ENCODE measurements around the gene SMIM1. TPM values are rescaled to one million over a fixed set of nuclear protein-coding genes. Genes with fewer than 3 reads are reported as not detected.
"Not testable (repeated sequence)": the region's sequence is repeated elsewhere in the genome, so short reads cannot be mapped to it uniquely, and the experiment has no call there.

SMIM1 gene
- not detected for total RNA-seq

DNA sequence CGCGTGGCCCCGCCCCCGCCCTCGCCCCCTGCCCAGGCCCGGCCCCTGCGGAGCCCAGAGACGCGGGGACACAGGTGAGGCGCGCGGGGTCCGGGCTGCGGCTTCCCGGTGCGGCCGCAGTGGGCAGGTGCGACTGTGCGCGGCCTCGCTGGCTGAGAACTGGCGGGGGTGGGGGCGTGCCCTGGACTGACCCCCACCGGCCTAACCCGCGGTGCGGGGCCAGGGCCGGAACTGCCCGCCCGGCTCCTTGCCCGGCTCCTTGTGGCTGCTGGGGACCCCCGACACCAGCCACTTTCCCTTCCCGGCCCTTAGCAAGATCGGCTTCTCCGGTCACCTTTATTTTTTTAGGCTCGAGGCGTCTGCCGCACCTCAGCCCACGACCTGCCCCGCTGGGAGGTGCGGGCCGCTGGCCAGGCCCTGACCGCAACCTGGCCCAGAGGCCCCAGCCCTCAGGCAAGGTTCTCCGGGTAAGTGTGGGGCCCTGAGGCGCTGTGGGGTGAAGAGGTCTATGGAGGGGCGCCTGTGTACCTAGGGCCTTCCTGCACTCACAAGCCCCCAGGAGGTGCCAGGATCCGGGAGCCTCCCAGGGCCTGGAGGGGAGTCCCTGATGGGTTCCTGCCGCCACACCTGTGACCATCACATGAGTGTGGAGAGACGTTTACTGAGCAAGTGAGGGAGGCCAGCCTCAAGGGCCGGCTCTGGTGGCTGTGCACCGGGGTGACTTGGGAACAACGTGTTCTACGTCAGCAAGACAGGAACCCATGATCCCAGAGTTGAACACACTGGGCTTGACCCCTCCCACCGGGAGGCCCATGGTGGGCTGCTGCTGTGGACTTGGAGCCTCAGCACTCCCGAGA is at the start of gene SMIM1:
TSS of gene SMIM1 (plus strand) at position 35 of the 857 bp plus-strand sequence. CDS start 2,625 bp downstream, outside the sequence.
- ATAC-seq = no peak
- no peaks in the 10 kb centered on the region for H3K27me3 Mint-ChIP-seq (ENCODE audit: low read depth)
- H3K4me3 Mint-ChIP-seq = peak within 1 kb of the TSS; percentile 56
- ChIA-PET CTCF (interaction anchor here (1.3 kb wide), 1 partner anchor 29 kb away, joined by 4 read pairs; no protein-coding TSS in a partner anchor), POLR2A (interaction anchor here (1.6 kb wide), 1 partner anchor 23 kb away, joined by 8 read pairs; the partner anchor contains the start of gene LRRC47)
- DNase-seq = no peak
- no peaks in the 10 kb centered on the region for H3K9me3 Mint-ChIP-seq (ENCODE audit: insufficient read depth)
- no peaks in the 10 kb centered on the region for H3K36me3 Mint-ChIP-seq (ENCODE audit: low read depth)
- H3K27ac Mint-ChIP-seq = no peak within 1 kb of the TSS
- H3K4me1 Mint-ChIP-seq (ENCODE audit: low read depth) = peaks cover 6% of the 10 kb centered on the region

- no peak overlapping the region for H3K4me3 Mint-ChIP-seq
- ChIA-PET CTCF (no interaction called here), POLR2A (no interaction called here)
- ATAC-seq = no peak
- H3K27me3 Mint-ChIP-seq (ENCODE audit: low read depth) = no peaks in the 10 kb centered on the region
- DNase-seq = no peak
- peaks cover 5% of the 10 kb centered on the region for H3K4me1 Mint-ChIP-seq (ENCODE audit: low read depth)
- H3K9me3 Mint-ChIP-seq (ENCODE audit: insufficient read depth) = no peaks in the 10 kb centered on the region
- H3K27ac Mint-ChIP-seq = no peak overlapping the region
- no peaks in the 10 kb centered on the region for H3K36me3 Mint-ChIP-seq (ENCODE audit: low read depth)
These were observed 49.7 kb upstream of the SMIM1 start for GRCh38 chr1:3722846-3723245.

GRCh38 chr1:3724416-3725030 is 48.0 kb upstream of the SMIM1 start:
- peak; percentile 79 for DNase-seq

GRCh38 chr1:3725366-3725765 is 47.2 kb upstream of the SMIM1 start:
- ChIA-PET CTCF (interaction anchor here (0.9 to 1.8 kb wide), 7 partner anchors 11 to 106 kb away, joined by 3 to 8 read pairs (median 4); no protein-coding TSS in a partner anchor), POLR2A (no interaction called here)
- H3K4me1 Mint-ChIP-seq (ENCODE audit: low read depth) = peaks cover 2% of the 10 kb centered on the region
- DNase-seq = no peak
- H3K9me3 Mint-ChIP-seq (ENCODE audit: insufficient read depth) = no peaks in the 10 kb centered on the region
- H3K4me3 Mint-ChIP-seq = no peak overlapping the region
- H3K27ac Mint-ChIP-seq = no peak overlapping the region
- no peaks in the 10 kb centered on the region for H3K36me3 Mint-ChIP-seq (ENCODE audit: low read depth)
- H3K27me3 Mint-ChIP-seq (ENCODE audit: low read depth) = no peaks in the 10 kb centered on the region
- ATAC-seq = no peak

More at GRCh38 chr1:3724416-3725030, 48.0 kb upstream of the SMIM1 start:
- POLR2A ChIA-PET; H3K4me1 Mint-ChIP-seq (ENCODE audit: low read depth); H3K4me3 Mint-ChIP-seq; H3K27ac Mint-ChIP-seq; H3K9me3 Mint-ChIP-seq (ENCODE audit: insufficient read depth); H3K27me3 Mint-ChIP-seq (ENCODE audit: low read depth); H3K36me3 Mint-ChIP-seq (ENCODE audit: low read depth): not testable (repeated sequence)
- CTCF ChIA-PET = interaction anchor here (0.5 to 1.8 kb wide), 21 partner anchors 9 to 272 kb away, joined by 3 to 8 read pairs (median 4); partner anchors contain the start of gene LRRC47
- ATAC-seq = peak; percentile 73

- Mint-ChIP-seq H3K4me3 (no peak overlapping the region), H3K27me3 (ENCODE audit: low read depth) (no peaks in the 10 kb centered on the region), H3K27ac (no peak overlapping the region), H3K4me1 (ENCODE audit: low read depth) (no peaks in the 10 kb centered on the region), H3K36me3 (ENCODE audit: low read depth) (no peaks in the 10 kb centered on the region), H3K9me3 (ENCODE audit: insufficient read depth) (no peaks in the 10 kb centered on the region)
- ChIA-PET POLR2A (no interaction called here), CTCF (interaction anchor here (1.0 kb wide), 1 partner anchor 237 kb away, joined by 3 read pairs; no protein-coding TSS in a partner anchor)
- ATAC-seq = peak; percentile 38
- DNase-seq = peak; percentile 30
These were observed 45.3 kb upstream of the SMIM1 start for GRCh38 chr1:3727042-3727824.

DNA sequence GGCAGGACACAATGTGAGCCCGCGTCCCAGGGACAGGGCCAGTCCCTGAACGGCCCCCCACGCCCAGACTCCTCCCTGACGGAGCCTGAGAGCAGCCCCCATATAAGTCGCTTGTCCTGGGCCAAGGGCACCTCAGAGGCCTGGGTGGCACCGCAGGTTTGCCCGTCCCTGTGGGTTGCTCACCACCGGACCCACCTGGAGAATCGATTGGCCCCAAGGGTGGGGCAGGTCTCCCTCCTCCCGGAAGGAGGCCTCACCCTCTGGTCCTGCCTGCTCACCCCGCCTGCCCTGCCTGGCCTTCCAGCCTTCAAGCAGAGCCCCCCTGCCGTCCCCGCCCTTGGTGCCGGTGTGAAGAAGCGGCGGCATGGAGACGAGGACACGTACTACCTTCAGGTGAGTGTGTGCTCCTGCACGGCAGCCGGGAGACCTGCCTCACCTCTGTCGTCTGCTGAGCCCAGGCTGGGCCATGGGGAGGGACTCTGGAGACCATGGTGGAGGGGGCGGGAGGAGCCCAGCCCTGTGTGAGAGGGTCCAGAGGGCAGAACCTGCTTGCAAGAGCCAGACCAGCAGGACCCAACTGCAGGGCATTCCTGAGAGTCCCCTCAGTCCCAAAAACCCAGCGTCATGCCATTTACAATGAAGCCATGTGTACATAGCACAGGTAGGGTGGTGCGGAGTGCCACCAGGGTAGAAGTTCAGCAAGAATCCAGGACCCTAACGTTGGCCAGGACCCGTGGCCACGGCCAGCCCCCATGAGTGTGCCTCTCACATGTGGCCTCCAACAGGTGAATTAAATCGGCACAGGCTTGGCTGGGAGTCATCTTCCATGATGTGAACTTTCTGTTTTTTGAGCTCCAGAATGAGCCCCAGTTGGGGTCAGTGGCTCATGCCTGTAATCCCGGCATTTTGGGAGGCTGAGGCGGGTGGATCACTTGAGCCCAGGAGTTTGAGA is 44.4 kb upstream of the SMIM1 start:
- H3K27me3 Mint-ChIP-seq (ENCODE audit: low read depth) = no peaks in the 10 kb centered on the region
- no peak overlapping the region for H3K4me3 Mint-ChIP-seq
- CTCF ChIA-PET = interaction anchor here (1.0 kb wide), 1 partner anchor 237 kb away, joined by 3 read pairs; no protein-coding TSS in a partner anchor
- H3K4me1 Mint-ChIP-seq (ENCODE audit: low read depth) = no peaks in the 10 kb centered on the region
- no peaks in the 10 kb centered on the region for H3K9me3 Mint-ChIP-seq (ENCODE audit: insufficient read depth)
- no peak for ATAC-seq
- POLR2A ChIA-PET = interaction anchor here (0.6 kb wide), 1 partner anchor 567 kb away, joined by 3 read pairs; no protein-coding TSS in a partner anchor
- no peaks in the 10 kb centered on the region for H3K36me3 Mint-ChIP-seq (ENCODE audit: low read depth)
- DNase-seq = no peak
- no peak overlapping the region for H3K27ac Mint-ChIP-seq

DNA sequence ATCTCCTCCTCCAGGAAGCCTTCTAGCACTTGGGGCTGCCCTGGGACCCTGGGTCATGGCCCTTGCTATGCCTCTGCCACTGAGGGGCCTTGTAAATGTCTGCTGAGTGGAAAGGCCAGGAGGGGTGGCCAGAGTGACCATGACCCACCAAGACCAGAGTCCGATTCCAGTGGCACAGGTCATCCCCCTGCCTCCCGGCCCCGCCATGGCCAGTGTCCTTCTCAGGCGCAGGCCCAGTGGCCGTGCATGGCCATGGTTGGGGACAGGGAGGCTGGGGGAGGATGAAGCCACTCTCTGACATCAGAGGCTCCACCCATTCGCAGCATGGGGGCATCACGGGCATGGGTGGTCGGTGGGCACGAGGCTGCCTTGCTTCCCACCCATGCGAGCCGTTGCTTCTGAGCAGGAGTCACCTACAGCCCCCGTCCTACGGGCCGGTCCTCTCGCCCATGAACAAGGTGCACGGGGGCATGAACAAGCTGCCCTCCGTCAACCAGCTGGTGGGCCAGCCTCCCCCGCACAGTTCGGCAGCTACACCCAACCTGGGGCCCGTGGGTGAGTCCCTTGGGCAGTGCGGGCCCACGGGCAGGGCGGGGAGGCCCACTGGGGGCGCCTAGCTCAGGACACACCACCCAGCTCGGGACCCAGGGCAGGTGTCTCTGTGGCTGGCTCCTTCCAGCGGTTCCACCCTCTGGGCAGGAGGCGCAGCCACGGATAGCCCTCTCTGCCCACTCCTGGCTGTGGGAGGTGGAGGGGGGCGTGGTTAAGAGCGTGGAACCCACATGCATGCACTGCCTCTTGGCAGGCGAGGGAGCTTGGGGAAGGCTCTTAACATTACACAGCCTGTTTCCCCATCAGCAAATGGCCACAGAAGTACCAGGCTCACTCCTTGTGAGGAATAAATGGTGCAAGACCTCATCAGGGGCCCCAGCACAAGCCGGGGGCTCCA is 42.7 kb upstream of the SMIM1 start:
- no peaks in the 10 kb centered on the region for H3K4me1 Mint-ChIP-seq (ENCODE audit: low read depth)
- POLR2A ChIA-PET = no interaction called here
- no peaks in the 10 kb centered on the region for H3K36me3 Mint-ChIP-seq (ENCODE audit: low read depth)
- ATAC-seq (no peak), DNase-seq (no peak)
- H3K9me3 Mint-ChIP-seq (ENCODE audit: insufficient read depth) = no peaks in the 10 kb centered on the region
- no peak overlapping the region for H3K4me3 Mint-ChIP-seq
- H3K27ac Mint-ChIP-seq = no peak overlapping the region
- CTCF ChIA-PET = no interaction called here
- H3K27me3 Mint-ChIP-seq (ENCODE audit: low read depth) = no peaks in the 10 kb centered on the region

DNA sequence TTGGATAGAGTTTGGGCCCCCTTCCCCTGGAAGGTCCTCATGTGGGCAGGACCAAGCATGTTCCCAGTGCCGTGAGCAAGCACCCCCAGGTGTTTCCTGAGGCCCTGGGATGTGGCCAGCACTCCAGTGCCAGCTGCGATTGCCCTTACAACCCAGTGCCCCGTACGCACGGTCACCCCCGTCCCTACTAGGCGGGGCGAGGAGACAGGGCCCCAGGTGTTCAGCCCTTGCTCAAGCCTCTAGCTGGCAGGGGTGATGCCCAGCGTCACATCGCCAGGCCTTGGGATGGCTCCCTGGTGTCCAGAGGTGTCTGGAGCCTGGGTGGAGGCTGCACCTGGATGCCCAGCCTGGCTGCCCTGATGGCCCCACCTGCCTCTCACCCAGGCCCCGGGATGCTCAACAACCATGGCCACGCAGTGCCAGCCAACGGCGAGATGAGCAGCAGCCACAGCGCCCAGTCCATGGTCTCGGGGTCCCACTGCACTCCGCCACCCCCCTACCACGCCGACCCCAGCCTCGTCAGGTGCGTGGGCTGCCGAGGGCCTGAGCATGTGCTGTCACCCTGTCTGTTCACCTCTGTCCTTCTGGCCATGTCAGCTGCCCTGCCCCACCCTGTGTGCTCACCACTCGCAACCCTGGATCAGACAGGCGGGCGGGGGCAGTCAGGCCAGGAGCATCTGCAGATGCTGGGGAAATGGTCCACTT is 41.9 kb upstream of the SMIM1 start:
- H3K36me3 Mint-ChIP-seq (ENCODE audit: low read depth) = no peaks in the 10 kb centered on the region
- H3K9me3 Mint-ChIP-seq (ENCODE audit: insufficient read depth) = no peaks in the 10 kb centered on the region
- H3K4me1 Mint-ChIP-seq (ENCODE audit: low read depth) = no peaks in the 10 kb centered on the region
- DNase-seq = no peak
- H3K27ac Mint-ChIP-seq = no peak overlapping the region
- ATAC-seq = no peak
- H3K27me3 Mint-ChIP-seq (ENCODE audit: low read depth) = no peaks in the 10 kb centered on the region
- no peak overlapping the region for H3K4me3 Mint-ChIP-seq
- CTCF ChIA-PET = no interaction called here
- POLR2A ChIA-PET = no interaction called here

- Mint-ChIP-seq H3K36me3 (ENCODE audit: low read depth) (peaks cover 3% of the 10 kb centered on the region), H3K4me1 (ENCODE audit: low read depth) (no peaks in the 10 kb centered on the region), H3K27ac (no peak overlapping the region), H3K27me3 (ENCODE audit: low read depth) (no peaks in the 10 kb centered on the region), H3K4me3 (no peak overlapping the region), H3K9me3 (ENCODE audit: insufficient read depth) (no peaks in the 10 kb centered on the region)
- CTCF ChIA-PET = no interaction called here
- POLR2A ChIA-PET = no interaction called here
- ATAC-seq (no peak), DNase-seq (no peak)
These were observed 40.7 kb upstream of the SMIM1 start for GRCh38 chr1:3731583-3732433.

Measured in activated CD8-positive, alpha-beta T cell treated with anti-CD3 and anti-CD28 coated beads, Interleukin-2, amount 10 ng/mL, durations not matched to agents 7 days and 5 days (primary cell).